Epithelial cell of proximal tubule (primary cell): ENCODE data around the gene MEIKIN. TPM values are rescaled to one million over a fixed set of nuclear protein-coding genes. Genes with fewer than 3 reads are reported as not detected.

Experiments
- DNase-seq: peaks from one replicate; pipeline ENCODE4 v3.0.0-alpha.2; 2011; ENCODE audit warnings: low read depth
- H3K4me3 ChIP-seq: 2 replicates; pipeline ENCODE4 v1.5.1; 2011; ENCODE audit warnings: low read depth, mild to moderate bottlenecking, low read length
- CTCF ChIP-seq: conservative IDR thresholded peaks from 2 replicates; pipeline ENCODE4 v1.5.1; 2012; ENCODE audit warnings: low read depth, mild to moderate bottlenecking, low read length
- total RNA-seq: library from RNA; depleted of rRNA; stranded (reverse); fragments of >200 nt; gene quantifications from 2 replicates; pipeline ENCODE4 v1.2.3, GENCODE V29; 2015

Gene MEIKIN
- total RNA-seq, 1 donor from 2014 or later, result not detected

GRCh38 chr5:131981516-131981915, 36.1 kb upstream of the MEIKIN start:
- TF ChIP-seq CTCF, result no peak
- H3K4me3 ChIP-seq, result no peak overlapping the region
- DNase-seq, result no peak

GRCh38 chr5:131980696-131981095, 35.2 kb upstream of the MEIKIN start:
- H3K4me3 ChIP-seq, result no peak overlapping the region
- DNase-seq, result no peak
- no peak for TF ChIP-seq CTCF

- H3K4me3 ChIP-seq, result no peak overlapping the region
- no peak for DNase-seq
- TF ChIP-seq CTCF, result no peak
Observed at GRCh38 chr5:131979816-131980215, 34.4 kb upstream of the MEIKIN start.

- no peak for DNase-seq
- no peak for TF ChIP-seq CTCF
- H3K4me3 ChIP-seq, result no peak overlapping the region
Observed at GRCh38 chr5:131977212-131977604, 31.7 kb upstream of the MEIKIN start.

- TF ChIP-seq CTCF, result no peak
- DNase-seq, result no peak
- H3K4me3 ChIP-seq, result no peak overlapping the region
Observed at GRCh38 chr5:131976414-131977211, 31.1 kb upstream of the MEIKIN start.

GRCh38 chr5:131974956-131975726, 29.7 kb upstream of the MEIKIN start:
- H3K4me3 ChIP-seq, result no peak overlapping the region
- no peak for TF ChIP-seq CTCF
- no peak for DNase-seq
